Right forelimb (tissue), 1 donor: Measurements from ENCODE around the gene CAD.

ENCODE experiments used
- DNase-seq: peaks from one replicate; pipeline ENCODE4 v3.0.0-alpha.2; 2018

Gene CAD

GRCh38 chr2:27284996-27285395 lies 67.8 kb downstream of the CAD start:
- DNase-seq: no peak

GRCh38 chr2:27285481-27285880 lies 68.3 kb downstream of the CAD start:
- DNase-seq: no peak

- DNase-seq: no peak
These were observed 71.4 kb downstream of the CAD start for GRCh38 chr2:27288610-27289009.

GRCh38 chr2:27290549-27290948 lies 73.4 kb downstream of the CAD start:
- DNase-seq: no peak

- no peak for DNase-seq
These were observed 74.7 kb downstream of the CAD start for GRCh38 chr2:27291865-27292264.
